HCT116 (cell line): Measurements from ENCODE around the gene SYF2. TPM values are rescaled to one million over a fixed set of nuclear protein-coding genes. Genes with fewer than 3 reads are reported as not detected.

Source experiments
- ATAC-seq: fragments of 200-7000 bp; cut with Tn5 transposase; 2 replicates; pipeline ENCODE4 v1.9.1; 2020; ENCODE audit warnings: mild to moderate bottlenecking, moderate library complexity
- BruUV-seq: library from RNA; stranded (reverse); fragments of 400-500 nt; replicated peaks from 2 replicates; lab custom pipeline; 2021; lab: Mats Ljungman, UMichigan
- CTCF ChIA-PET: fragments of 300-600 bp; sonication (Branson Sonifier 250); formaldehyde crosslinking; loops from one replicate; lab custom pipeline; 2021; ENCODE audit warnings: antibody characterized with exemption; lab: Charles Lee
- POLR2A ChIA-PET: fragments of 300-600, 350-600 bp; sonication (Branson Sonifier 250); formaldehyde crosslinking; loops from one replicate; lab custom pipeline; 2021; ENCODE audit warnings: antibody characterized with exemption; lab: Charles Lee
- RAD21 ChIA-PET, 2 experiments: fragments of 300-600 bp; sonication (Branson Sonifier 250); formaldehyde crosslinking; loops; one replicate each; lab custom pipeline; 2023; ENCODE audit warnings: low total read pairs in 2 of 2; ENCODE audit not compliant: uncharacterized antibody in 2 of 2, unreplicated experiment in 2 of 2, low non-redundant PET in 1 of 2; lab: Charles Lee
- DNase-seq: peaks from one replicate; pipeline ENCODE4 v3.0.0-alpha.2; 2010; ENCODE audit warnings: low read depth, low spot score
- H2AFZ ChIP-seq: fragments of 200-600 bp; shearing (Covaris generic), sonication (generic); 2 replicates; pipeline ENCODE4 v1.6.1; 2017; ENCODE audit warnings: low read depth, mixed run types, mixed read lengths, antibody characterized with exemption, low read length; ENCODE audit not compliant: poor library complexity, severe bottlenecking
- H3K27ac ChIP-seq: 2 replicates; pipeline ENCODE4 v1.5.1; 2012; ENCODE audit warnings: low read depth, low read length
- H3K27me3 ChIP-seq: fragments of 200-600 bp; sonication (generic); 2 replicates; pipeline ENCODE4 v1.6.1; 2016; ENCODE audit warnings: mixed run types, low read length, mixed read lengths; ENCODE audit not compliant: insufficient read depth
- H3K36me3 ChIP-seq, 2 experiments: fragments of 200-500 bp in 1 of 2; fragments of 200-600 bp in 1 of 2; sonication (Bioruptor generic) in 1 of 2; sonication (generic) in 1 of 2; 2 replicates each; pipeline versions ENCODE4 v1.5.1 to v1.6.1; 2014 to 2016; ENCODE audit warnings: low read length in 2 of 2, inconsistent platforms in 1 of 2, mixed read lengths in 1 of 2, mixed run types in 1 of 2; ENCODE audit not compliant: insufficient read depth in 2 of 2, control insufficient read depth in 1 of 2
- H3K4me1 ChIP-seq, 2 experiments: fragments of 200-600 bp in 1 of 2; sonication (generic) in 1 of 2; 2 replicates each; pipeline versions ENCODE4 v1.5.1 to v1.6.1; 2012 to 2017; ENCODE audit warnings: low read length in 2 of 2, inconsistent platforms in 1 of 2, mild to moderate bottlenecking in 1 of 2, mixed read lengths in 1 of 2, mixed run types in 1 of 2, moderate library complexity in 1 of 2; ENCODE audit not compliant: insufficient read depth in 2 of 2, control insufficient read depth in 1 of 2
- H3K4me2 ChIP-seq: fragments of 200-600 bp; sonication (generic); 2 replicates; pipeline ENCODE4 v1.6.1; 2017; ENCODE audit warnings: mixed run types, low read length, mixed read lengths
- H3K4me3 ChIP-seq, 2 experiments: fragments of 200-600 bp in 1 of 2; sonication (generic) in 1 of 2; replicated peaks in 1 of 2; 2 replicates each; pipeline ENCODE4 v1.5.1; 2011 to 2016; ENCODE audit warnings: low read length in 2 of 2, control low read depth in 1 of 2, low read depth in 1 of 2, mild to moderate bottlenecking in 1 of 2, mixed read lengths in 1 of 2, mixed run types in 1 of 2
- H3K79me2 ChIP-seq: fragments of 200-600 bp; sonication (generic); 2 replicates; pipeline ENCODE4 v1.6.1; 2017; ENCODE audit warnings: mild to moderate bottlenecking, mixed run types, low read length, moderate library complexity, mixed read lengths; ENCODE audit not compliant: insufficient read depth
- H3K9ac ChIP-seq: fragments of 200-600 bp; sonication (generic); 2 replicates; pipeline ENCODE4 v1.6.1; 2016; ENCODE audit warnings: low read length, mixed read lengths
- H3K9me2 ChIP-seq: fragments of 200-600 bp; sonication (generic), shearing (Covaris generic); 2 replicates; pipeline ENCODE4 v1.6.1; 2017; ENCODE audit warnings: mixed run types, mild to moderate bottlenecking, moderate library complexity; ENCODE audit not compliant: insufficient read depth
- H3K9me3 ChIP-seq, 2 experiments: fragments of 200-500 bp in 1 of 2; fragments of 200-600 bp in 1 of 2; sonication (Bioruptor generic) in 1 of 2; sonication (generic) in 1 of 2; 2 replicates each; pipeline ENCODE4 v1.6.1; 2014 to 2017; ENCODE audit warnings: low read length in 2 of 2, mixed read lengths in 2 of 2, inconsistent platforms in 1 of 2, low read depth in 1 of 2, mild to moderate bottlenecking in 1 of 2, mixed run types in 1 of 2, moderate library complexity in 1 of 2; ENCODE audit not compliant: control insufficient read depth in 1 of 2, insufficient read depth in 1 of 2
- H4K20me1 ChIP-seq: fragments of 200-600 bp; sonication (generic), shearing (Covaris generic); 2 replicates; pipeline ENCODE4 v1.6.1; 2017; ENCODE audit warnings: mixed run types, mild to moderate bottlenecking, moderate library complexity; ENCODE audit not compliant: insufficient read depth
- CEBPB ChIP-seq: IDR thresholded peaks from 2 replicates; pipeline ENCODE4 v1.6.1; 2012; ENCODE audit warnings: low read depth
- EGR1 ChIP-seq: IDR thresholded peaks from 2 replicates; pipeline ENCODE4 v1.6.1; 2012; ENCODE audit warnings: low read depth
- FOSL1 ChIP-seq: IDR thresholded peaks from 2 replicates; pipeline ENCODE4 v1.6.1; 2012; ENCODE audit warnings: low read depth
- POLR2AphosphoS5 ChIP-seq: IDR thresholded peaks from 2 replicates; pipeline ENCODE4 v1.6.1; 2011; ENCODE audit warnings: mild to moderate bottlenecking, low read depth, low read length, moderate library complexity
- SIN3A ChIP-seq: IDR thresholded peaks from 2 replicates; pipeline ENCODE4 v1.6.1; 2012; ENCODE audit warnings: low read depth
- intact Hi-C: fragments of 100-400 bp; cut with micrococcal nuclease; formaldehyde crosslinking; loops from 2 replicates; pipeline ENCODE4 v1.10.0; 2022
- total RNA-seq: library from RNA; stranded (reverse); gene quantifications from one replicate; pipeline ENCODE4 v1.2.1, GENCODE V29; 2021; ENCODE audit not compliant: unreplicated experiment
- TF ChIP-seq, protein P1 (sequence below), 3 experiments: fragments of 200-600 bp in 1 of 3; sonication (generic) in 1 of 3; IDR thresholded peaks in 2 of 3; conservative IDR thresholded peaks in 1 of 3; 2 replicates each; pipeline ENCODE4 v1.5.1; 2012 to 2017; ENCODE audit warnings: low read depth in 2 of 3, low read length in 2 of 3, antibody characterized with exemption in 1 of 3, borderline replicate concordance in 1 of 3, control low read depth in 1 of 3, mild to moderate bottlenecking in 1 of 3, mixed read lengths in 1 of 3, mixed run types in 1 of 3, moderate library complexity in 1 of 3; ENCODE audit not compliant: insufficient read depth in 1 of 3
- TF ChIP-seq, protein P2 (sequence below): IDR thresholded peaks from 2 replicates; pipeline ENCODE4 v1.6.1; 2012
- TF ChIP-seq, protein P3 (sequence below): IDR thresholded peaks from 2 replicates; pipeline ENCODE4 v1.6.1; 2011; ENCODE audit warnings: mild to moderate bottlenecking, low read length, moderate library complexity; ENCODE audit not compliant: insufficient replicate concordance; ENCODE audit errors: extremely low read depth

Gene SYF2
- total RNA-seq, 1 experiment from 2014 or later = 40.4 TPM

DNA sequence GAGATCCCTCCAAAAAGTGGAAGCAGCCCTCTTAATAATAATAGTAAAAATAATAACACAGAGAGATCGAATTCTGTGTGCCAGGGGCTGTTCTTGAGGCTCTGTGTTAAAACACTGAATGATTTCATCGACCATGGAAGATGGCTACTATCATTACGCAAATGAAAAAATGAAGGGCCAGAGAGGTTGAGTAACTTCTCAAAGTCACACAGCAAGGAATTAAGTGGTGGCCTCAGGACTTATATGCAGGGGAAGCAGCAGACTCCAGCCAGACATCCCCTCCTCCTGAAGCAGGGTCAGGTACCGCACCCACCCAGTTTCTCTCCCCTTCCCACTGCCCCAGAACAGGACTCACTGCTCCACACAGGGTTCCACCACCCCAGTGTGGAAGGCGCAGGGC, 40.1 kb downstream of the SYF2 start:
- Histone ChIP-seq H3K9me2 (no peaks in the 10 kb centered on the region), H3K4me3 (no peak overlapping the region), H3K27ac (no peak overlapping the region), H3K9ac (no peak overlapping the region), H3K79me2 (no peaks in the 10 kb centered on the region), H3K4me2 (no peak overlapping the region), H3K9me3 (no peaks in the 10 kb centered on the region), H3K4me1 (no peaks in the 10 kb centered on the region), H2AFZ (no peak overlapping the region), H3K36me3 (no peaks in the 10 kb centered on the region), H3K27me3 (no peaks in the 10 kb centered on the region), H4K20me1 (no peaks in the 10 kb centered on the region)
- TF ChIP-seq CEBPB (no peak), EGR1 (no peak), SIN3A (no peak), POLR2AphosphoS5 (no peak), FOSL1 (no peak)
- TF ChIP-seq, protein P1, sequence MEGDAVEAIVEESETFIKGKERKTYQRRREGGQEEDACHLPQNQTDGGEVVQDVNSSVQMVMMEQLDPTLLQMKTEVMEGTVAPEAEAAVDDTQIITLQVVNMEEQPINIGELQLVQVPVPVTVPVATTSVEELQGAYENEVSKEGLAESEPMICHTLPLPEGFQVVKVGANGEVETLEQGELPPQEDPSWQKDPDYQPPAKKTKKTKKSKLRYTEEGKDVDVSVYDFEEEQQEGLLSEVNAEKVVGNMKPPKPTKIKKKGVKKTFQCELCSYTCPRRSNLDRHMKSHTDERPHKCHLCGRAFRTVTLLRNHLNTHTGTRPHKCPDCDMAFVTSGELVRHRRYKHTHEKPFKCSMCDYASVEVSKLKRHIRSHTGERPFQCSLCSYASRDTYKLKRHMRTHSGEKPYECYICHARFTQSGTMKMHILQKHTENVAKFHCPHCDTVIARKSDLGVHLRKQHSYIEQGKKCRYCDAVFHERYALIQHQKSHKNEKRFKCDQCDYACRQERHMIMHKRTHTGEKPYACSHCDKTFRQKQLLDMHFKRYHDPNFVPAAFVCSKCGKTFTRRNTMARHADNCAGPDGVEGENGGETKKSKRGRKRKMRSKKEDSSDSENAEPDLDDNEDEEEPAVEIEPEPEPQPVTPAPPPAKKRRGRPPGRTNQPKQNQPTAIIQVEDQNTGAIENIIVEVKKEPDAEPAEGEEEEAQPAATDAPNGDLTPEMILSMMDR (IDR thresholded peaks at IDR 0.05 in 2 of 3, conservative IDR thresholded peaks at IDR 0.05 in 1 of 3; ENCODE audit: borderline replicate concordance in 1 of 3, insufficient read depth in 1 of 3, low read depth in 2 of 3, low read length in 2 of 3) = no peak
- TF ChIP-seq, protein P2, sequence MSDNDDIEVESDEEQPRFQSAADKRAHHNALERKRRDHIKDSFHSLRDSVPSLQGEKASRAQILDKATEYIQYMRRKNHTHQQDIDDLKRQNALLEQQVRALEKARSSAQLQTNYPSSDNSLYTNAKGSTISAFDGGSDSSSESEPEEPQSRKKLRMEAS = no peak
- TF ChIP-seq, protein P3, sequence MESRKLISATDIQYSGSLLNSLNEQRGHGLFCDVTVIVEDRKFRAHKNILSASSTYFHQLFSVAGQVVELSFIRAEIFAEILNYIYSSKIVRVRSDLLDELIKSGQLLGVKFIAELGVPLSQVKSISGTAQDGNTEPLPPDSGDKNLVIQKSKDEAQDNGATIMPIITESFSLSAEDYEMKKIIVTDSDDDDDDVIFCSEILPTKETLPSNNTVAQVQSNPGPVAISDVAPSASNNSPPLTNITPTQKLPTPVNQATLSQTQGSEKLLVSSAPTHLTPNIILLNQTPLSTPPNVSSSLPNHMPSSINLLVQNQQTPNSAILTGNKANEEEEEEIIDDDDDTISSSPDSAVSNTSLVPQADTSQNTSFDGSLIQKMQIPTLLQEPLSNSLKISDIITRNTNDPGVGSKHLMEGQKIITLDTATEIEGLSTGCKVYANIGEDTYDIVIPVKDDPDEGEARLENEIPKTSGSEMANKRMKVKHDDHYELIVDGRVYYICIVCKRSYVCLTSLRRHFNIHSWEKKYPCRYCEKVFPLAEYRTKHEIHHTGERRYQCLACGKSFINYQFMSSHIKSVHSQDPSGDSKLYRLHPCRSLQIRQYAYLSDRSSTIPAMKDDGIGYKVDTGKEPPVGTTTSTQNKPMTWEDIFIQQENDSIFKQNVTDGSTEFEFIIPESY = no peak
- ChIA-PET CTCF (no interaction called here), RAD21 (no interaction called here), POLR2A (no interaction called here)
- intact Hi-C loops = no loop called here
- DNase-seq (no peak), ATAC-seq (no peak)
- no TSS peak for BruUV-seq
